Astrocyte of the cerebellum (primary cell): ENCODE measurements around the gene PKIG.

Experiments used
- DNase-seq: peaks from one replicate; pipeline ENCODE4 v3.0.0-alpha.2; 2011; ENCODE audit warnings: low read depth
- H3K4me3 ChIP-seq: 2 replicates; pipeline ENCODE4 v1.5.1; 2011; ENCODE audit warnings: mild to moderate bottlenecking, low read depth, low read length, moderate library complexity
- in situ Hi-C: cut with HindIII; loops from 2 replicates; pipeline ENCODE4 v1.10.0; 2017; ENCODE audit warnings: low sequenced_read_pairs
- TF ChIP-seq, protein P1 (sequence below): IDR thresholded peaks from 2 replicates; pipeline ENCODE4 v1.5.1; 2012; ENCODE audit warnings: low read length, low read depth, moderate library complexity, mild to moderate bottlenecking; ENCODE audit errors: missing control alignments

PKIG gene

DNA sequence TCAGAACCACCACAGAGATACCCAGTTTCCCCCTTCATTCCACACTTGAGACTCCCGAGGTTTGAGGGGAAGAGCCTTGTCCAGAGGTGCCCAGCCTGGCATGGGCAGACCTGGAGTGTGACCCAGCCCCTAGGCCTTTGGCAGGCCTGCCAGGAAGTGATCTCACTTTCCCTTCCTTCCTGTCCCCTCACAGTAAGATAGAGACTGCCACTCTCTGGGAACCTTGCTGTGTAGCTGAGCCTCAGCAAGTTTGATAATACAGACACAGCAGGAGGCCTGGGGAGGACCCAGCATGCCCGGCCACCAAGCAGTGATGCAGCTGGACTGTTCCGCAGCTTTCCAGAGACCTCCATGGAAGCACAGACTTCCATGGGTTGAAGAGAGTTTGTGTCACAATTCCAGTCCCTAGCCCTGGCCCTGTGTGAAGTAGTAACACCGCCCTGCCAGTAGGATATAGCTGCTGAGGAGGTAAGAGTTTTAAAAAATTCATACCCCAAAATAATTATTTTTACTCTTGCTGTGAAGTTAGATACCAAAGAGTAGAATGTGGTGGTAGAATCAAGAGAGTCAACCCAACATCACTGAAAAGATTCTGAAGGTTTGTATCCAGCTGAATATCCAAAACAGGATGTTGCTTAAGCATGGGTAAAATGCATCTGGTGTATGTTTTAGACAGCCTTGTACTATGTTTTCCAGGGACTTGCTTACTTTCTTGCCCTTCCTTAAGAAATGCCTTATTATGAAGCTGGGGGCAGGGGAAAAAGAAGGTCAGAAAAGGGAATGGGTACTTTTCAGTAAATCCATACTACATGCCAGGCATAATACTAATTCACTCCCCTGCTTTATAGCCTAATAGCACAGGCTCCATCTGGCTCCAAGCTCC is 16.3 kb downstream of the PKIG start:
- H3K4me3 ChIP-seq: no peak overlapping the region
- DNase-seq: no peak
- in situ Hi-C loops: no loop called here
- TF ChIP-seq, protein P1, sequence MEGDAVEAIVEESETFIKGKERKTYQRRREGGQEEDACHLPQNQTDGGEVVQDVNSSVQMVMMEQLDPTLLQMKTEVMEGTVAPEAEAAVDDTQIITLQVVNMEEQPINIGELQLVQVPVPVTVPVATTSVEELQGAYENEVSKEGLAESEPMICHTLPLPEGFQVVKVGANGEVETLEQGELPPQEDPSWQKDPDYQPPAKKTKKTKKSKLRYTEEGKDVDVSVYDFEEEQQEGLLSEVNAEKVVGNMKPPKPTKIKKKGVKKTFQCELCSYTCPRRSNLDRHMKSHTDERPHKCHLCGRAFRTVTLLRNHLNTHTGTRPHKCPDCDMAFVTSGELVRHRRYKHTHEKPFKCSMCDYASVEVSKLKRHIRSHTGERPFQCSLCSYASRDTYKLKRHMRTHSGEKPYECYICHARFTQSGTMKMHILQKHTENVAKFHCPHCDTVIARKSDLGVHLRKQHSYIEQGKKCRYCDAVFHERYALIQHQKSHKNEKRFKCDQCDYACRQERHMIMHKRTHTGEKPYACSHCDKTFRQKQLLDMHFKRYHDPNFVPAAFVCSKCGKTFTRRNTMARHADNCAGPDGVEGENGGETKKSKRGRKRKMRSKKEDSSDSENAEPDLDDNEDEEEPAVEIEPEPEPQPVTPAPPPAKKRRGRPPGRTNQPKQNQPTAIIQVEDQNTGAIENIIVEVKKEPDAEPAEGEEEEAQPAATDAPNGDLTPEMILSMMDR: peak; percentile 25

DNA sequence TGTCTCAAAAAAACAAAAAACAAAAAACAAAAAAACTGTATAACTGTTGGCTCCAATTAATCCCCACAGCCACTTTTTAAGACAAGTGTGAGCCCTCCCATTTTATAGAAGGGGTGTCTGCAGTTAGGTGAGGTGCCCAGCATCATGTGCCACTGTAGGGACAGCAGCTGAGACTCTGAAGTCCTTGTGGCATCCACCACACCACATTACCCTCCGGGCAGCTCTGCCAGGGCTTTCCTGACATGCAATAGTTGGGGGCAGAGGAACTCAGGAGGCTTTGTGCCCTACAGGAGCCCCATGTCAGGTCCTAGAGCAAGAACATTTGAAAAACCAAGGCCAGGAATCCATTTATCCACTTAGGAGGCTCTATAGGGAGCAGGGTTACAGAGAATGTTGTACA is 17.3 kb downstream of the PKIG start:
- TF ChIP-seq, protein P1: no peak
- in situ Hi-C loops: no loop called here
- H3K4me3 ChIP-seq: no peak overlapping the region
- no peak for DNase-seq

DNA sequence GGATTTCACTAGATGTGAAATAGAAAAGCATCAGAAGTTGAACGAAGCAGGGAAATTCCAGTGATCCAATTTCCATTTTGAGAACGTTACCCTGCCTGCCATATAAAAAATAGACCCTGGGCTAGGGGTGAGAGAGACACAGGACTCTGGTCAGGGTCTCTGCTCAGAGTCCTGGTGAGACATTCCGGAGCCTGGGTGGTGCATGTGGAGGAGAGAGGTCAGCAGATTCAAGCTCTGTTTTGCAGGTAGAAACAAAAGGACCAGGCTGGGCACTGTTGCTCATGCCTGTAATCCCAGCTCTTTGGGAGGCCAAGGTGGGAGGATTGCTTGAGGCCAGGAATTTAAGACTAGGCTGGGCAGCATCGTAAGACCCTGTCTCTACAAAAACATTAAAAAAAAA is 17.9 kb downstream of the PKIG start:
- TF ChIP-seq, protein P1: no peak
- in situ Hi-C loops: no loop called here
- DNase-seq: no peak
- H3K4me3 ChIP-seq: no peak overlapping the region

DNA sequence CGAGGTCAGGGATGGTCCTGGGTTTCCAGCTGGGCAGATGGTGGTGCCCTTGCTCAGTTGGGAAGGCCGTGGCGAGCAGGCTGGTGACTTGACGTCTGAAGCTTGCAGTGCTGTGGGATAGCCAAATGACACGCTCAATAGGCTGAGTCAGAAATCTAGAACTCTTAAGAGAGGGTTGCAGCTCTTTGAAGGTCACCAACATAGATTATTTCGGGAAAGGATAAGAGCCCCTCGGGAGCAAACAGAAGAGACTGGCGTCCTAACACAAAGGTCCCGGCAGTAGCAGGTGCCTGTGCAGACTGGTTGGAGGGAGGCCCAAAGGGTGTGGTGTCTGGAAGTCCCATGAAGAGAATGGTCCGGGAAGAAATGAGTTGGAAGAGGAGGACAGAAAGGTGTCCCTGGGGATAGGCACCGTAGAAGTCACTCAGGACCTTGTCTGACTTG is 18.4 kb downstream of the PKIG start:
- no peak for DNase-seq
- TF ChIP-seq, protein P1: no peak
- in situ Hi-C loops: no loop called here
- no peak overlapping the region for H3K4me3 ChIP-seq

DNA sequence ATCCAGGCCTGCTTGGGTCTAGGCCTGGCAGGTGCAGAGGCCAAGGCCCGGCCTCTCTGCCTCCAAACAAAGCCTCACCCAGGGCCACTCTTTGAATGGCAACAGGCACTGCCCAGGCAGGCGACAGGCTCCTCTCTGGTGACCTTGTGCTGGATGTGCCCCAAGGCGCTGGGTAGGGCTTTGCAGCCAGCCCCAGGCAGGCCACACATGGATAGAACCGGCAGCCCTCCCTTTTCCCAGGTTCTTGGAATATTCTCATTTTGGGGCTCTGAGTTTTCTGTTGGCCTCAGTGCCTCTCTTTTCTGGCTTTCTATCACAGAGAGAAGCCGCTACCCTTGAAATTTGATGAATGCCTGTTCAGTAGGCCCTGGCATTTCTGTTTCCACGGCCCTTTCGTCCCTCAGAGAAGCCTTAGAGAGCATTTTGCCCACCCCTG is 18.9 kb downstream of the PKIG start:
- no peak overlapping the region for H3K4me3 ChIP-seq
- DNase-seq: no peak
- TF ChIP-seq, protein P1: no peak
- in situ Hi-C loops: no loop called here

DNA sequence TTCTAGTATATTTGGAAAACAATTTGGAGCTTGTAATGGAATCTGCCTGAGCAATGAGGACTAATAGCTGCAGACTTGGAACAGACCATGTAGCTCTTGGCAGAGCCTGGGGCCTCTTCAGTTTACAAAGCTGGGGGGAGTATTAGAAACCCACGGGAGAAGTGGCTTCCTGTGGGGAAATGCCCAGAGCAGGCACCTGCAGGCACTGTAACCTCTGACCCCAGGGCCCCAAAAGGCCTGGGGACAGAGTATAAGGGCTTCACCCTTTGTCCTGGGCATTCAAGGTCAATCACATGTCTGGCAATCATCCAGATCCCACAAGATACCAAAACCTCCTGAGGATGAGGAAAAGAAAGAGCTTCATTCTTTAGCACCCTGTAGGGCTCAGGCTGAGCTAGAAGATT is 19.4 kb downstream of the PKIG start:
- in situ Hi-C loops: no loop called here
- H3K4me3 ChIP-seq: no peak overlapping the region
- TF ChIP-seq, protein P1: no peak
- DNase-seq: peak; percentile 77
